ENCODE results near the gene TNF.

- TF ChIP-seq CTCF (conservative IDR thresholded peaks at IDR 0.05; ENCODE audit: low read depth, low read length) (no peak), EZH2 (IDR thresholded peaks at IDR 0.05; ENCODE audit: low read length, unreplicated experiment) (no peak), EZH2phosphoT487 (IDR thresholded peaks at IDR 0.05; ENCODE audit: borderline replicate concordance, low read length) (no peak)
Observed at GRCh38 chr6:31538805-31539400, 36.5 kb upstream of the TNF start.

All from PC-3 (cell line).